NOMO-1 treated with DMSO at 0.1 percent for 48 hours (cell line): ENCODE results near the gene HDAC10.

Experiments
- DNase-seq: peaks from one replicate; lab custom pipeline; 2025; ENCODE audit not compliant: unreplicated experiment; lab: John Stamatoyannopoulos, UW

Gene HDAC10

DNA sequence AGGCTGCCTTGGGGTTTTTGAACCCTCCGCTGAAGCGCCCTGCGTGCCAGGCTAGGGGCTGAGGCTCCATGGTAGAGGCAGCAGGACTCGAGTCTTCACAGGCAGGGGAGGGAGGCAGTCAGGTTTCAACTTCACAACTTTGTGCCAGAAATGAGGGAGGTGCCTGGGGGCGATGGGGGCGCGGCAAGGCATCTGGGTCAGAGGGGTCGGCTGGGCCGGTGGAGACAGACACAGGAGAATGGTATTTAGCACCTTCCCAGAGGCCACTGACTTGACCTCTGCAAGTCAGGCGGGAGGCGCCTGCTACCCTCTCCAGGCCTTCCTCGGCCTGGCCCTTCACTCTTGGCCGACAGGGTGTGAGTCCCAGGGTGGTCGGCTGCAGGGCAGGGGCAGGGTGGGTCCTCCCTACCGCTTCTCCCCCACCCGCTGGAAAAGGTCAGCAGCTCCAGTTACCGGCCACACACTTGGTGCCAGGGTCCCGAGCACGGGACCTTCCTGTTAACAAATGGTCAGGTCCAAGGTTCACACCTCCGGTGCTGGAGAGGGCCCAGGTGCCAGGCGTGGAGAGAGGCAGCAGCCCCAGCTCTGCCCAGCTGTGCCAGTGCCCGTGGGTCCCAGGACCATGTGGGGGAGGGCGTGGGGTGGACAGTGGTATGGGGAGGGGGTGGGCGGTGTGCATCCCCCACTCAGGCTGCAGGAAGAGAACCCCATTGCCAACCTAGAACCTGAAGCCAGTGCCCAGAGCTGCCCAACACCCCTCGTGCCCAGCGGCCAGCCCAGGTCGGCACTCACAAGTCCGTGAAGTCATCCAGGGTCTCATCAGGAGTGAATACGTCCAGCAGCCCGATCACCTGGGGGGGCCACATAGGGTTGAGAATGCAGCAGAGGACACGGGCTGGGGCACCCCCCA lies 6.6 kb upstream of the HDAC10 start:
- DNase-seq: no peak

DNA sequence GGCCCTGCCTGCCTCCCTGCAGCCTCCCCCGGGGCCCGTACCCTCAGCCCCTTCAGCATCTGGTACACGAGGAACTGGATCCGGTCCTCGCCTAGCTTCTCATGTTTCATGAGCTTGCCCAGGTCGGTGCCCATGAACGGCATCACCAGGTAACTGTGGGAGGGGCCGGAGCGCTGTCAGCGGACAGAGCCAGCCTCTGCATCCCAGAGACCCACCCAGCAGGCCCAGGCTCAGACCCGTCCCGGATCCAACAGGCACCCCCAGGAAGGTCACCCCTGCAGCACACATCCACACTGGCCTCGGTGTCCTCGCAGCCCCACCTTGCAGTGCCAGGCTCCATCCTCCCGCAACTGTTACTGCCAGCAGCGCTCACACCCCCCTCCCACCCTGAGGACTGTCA lies 6.0 kb upstream of the HDAC10 start:
- DNase-seq: no peak

DNA sequence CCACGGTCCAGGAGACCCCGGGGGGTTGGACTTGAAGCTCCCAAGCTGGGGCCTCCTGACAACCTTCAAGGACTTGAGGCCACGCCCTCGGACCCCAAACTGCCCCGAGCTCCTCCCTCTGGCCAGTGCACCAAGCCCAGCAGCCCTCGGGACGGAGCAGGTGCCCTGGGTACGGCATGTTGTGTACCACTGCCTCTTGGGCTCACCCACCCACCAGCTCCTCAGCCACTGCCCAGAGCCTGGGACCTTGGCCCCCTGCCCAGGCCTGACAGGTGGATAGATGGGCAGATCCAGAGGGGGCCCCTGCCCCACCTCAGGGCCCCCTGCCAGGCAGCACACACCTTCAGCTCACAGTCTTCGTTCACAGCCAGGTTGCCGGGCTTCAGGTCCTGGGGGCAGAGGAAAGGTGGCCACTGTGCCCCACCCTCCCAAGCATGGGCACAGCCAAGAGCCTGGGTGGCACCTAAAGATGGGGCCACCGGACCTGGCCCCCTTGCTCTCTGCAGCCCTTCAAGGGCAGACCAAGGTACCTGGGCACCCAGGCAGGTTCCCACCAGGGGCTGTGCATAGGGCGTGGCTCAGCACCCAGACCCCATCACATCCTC lies 5.3 kb upstream of the HDAC10 start:
- DNase-seq: no peak

DNA sequence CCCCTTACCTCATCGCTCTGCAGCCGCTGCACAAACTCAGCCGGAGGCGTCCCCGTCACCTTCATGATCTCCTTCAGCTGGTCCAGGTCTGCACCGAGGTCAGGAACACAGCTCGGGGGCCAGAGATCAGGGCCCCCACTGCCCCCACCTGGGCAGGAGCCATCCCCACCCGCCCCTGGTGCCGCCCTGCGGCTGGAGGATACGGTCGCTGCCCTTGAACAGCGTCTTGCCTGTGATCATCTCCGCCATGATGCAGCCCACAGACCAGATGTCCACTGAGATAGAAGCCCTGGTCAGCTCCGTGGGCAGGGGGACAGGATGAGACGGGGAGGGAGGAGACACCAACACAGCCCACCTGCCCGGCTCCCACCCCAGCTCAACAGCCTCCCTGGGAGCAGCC lies 4.5 kb upstream of the HDAC10 start:
- no peak for DNase-seq

DNA sequence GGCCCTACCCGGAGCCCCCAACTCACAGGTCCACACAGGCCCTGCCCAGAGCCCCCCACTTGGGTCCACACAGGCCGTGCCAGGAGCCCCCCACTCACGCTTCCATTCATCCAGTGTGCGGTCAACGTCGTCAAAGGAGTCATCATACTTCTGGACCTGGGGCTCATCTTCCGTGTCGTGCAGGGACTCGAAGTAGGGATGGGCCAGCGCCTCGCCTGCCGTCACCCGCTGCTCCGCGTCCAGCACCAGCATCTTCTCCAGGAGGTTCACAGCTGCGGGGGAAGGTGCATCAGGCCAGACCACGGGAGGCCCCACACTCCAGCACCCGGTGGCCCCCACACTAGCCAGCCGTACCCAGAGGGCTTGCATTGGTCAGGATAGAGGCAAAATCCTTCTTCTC lies 4.0 kb upstream of the HDAC10 start:
- DNase-seq: no peak

DNA sequence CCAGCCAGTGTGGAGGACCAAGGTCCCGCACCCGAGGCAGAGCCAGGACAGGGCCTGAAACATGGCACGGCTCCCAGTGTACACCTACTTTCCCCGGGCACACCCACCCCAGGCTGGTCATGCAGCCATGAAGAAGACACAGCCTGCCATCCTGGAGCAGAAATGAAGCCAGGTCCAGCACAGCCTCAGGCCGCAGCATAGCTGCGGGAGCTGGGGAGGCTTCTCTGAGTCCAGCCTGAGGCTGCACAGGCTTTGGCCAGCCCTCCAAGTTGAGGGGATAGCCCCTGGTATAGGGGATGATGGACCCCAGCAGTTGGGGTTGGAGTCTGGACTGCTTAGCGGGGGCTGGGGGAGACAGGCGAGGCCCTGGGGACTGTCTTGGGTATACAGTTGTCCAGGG lies 2.9 kb upstream of the HDAC10 start:
- DNase-seq: no peak

GRCh38 chr22:50253046-50253915 lies 2.2 kb upstream of the HDAC10 start:
- DNase-seq: no peak

DNA sequence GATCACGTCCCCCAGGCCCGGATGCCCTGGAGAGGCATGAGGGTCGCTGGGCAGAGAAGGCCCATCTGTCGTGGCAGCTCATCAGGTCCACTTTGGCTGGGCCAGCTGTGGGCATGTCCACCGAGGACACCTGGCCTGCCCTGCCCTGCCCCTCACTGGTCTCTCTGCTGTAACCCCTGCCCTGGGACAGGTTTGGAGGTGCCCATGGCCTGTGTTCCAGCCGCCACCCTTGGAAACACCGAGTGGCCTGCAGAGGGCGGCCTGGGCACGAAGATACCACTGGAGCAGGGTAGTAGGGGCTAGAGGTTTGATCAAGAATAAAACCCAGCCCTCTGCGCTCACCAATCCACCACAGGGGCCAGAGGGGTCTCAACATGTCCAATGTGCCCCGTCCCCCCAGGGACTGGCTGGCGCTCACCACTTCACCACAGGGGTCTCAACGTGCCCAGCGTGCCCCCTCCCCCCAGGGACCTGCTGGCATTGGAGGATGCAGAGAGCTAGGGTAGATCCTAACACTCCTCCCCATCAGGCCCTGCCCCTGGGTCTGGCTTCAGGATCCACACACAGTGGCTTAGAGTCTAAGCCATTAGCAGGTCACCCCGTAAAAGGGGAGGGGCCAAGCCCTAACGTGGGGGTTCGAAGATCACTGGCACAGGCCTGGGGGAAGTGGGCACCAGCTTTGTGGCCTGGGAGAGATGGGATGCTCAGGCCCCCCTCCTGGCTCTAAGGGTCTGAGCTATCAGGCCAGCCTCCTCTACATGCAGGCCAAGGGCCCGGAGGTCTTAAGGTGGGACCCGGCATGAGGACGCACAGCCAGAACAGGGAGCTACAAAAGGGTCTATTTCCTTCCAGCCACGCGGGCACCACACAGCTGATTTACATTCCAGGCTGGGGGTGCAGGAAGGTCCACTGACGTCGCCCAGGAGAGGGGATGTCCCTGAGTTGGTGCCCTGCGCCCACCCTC lies 1.3 kb upstream of the HDAC10 start:
- DNase-seq: peak; percentile 45

DNA sequence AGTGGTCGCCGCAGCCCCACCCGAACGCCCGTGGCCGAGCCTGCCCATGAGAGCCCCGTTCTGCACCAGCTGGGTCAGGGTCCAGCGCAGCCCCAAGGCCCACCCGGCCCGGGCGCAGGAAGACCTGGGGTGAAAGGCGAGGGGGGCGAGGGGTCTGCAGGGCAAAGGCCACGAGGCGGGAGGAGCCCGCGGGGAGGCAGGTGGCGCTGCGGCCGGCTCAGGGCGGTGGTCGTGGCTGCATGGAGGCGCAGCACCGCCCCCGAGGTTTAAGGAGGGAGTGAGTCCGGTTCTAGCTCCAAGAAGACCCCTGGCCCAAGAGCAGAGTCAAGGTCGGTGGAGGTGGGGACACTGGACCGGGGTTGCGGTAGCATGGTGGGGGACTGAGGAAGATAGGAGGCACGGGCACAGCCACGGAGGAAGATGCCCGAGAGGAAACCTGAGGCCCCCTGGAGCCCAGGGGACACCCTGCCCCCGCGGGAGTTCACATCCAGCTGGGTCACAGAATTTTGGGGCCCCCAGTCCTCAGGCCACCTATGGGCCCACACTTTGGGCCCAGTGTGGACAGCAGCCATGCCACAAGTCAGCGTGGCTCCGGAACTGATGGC lies 514 bp upstream of the HDAC10 start:
- no peak for DNase-seq

GRCh38 chr22:50250249-50250554 lies 863 bp downstream of the HDAC10 start:
- DNase-seq: no peak

- no peak for DNase-seq
Measured at GRCh38 chr22:50249341-50250248, 1.5 kb downstream of the HDAC10 start.

GRCh38 chr22:50248196-50249081 lies 2.6 kb downstream of the HDAC10 start:
- no peak for DNase-seq

DNA sequence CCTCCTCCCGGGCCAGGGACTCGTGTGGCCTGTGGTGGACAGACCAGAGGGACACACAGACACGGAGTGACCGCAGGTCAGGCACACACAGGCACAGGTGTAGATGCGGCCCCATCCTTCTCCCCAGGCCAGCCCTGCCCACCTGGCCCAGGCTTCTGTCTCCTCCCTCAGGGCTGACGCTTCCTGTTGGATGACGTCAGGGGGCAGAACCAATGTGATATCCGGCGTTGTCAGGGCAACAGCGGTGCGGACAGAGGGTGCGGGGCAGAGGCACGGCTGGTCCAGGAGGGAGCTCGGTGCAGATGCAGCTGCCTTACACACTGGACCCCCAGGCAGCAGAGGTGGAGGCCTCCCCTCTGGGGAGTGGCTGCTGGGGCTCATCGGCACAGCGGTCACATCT lies 3.3 kb downstream of the HDAC10 start:
- peak; percentile 14 for DNase-seq

GRCh38 chr22:50246242-50247175 lies 4.6 kb downstream of the HDAC10 start:
- no peak for DNase-seq

GRCh38 chr22:50245214-50246072 lies 5.6 kb downstream of the HDAC10 start:
- no peak for DNase-seq
